ENCODE measurements around the gene CCRL2.

DNA sequence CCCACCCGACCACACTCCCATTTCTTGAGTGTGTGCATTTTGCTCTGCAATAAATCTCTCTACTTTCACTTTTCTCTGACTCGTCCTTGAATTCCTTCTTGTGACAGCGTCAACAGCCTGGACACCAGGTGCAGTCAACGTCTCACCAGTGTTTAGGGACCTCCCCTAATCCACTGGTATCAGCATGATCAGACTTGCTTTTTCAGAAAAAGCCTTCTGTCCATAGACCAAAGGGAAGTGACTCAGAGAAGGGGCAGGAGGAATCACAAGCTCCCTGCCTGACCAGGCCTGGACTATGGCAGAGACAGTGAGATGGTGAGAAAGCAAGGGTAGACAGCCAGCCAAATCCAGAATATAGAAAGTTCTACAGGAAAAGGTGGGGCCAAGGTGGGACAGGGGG is 20.9 kb upstream of the CCRL2 start:
- TF ChIP-seq, protein P1, sequence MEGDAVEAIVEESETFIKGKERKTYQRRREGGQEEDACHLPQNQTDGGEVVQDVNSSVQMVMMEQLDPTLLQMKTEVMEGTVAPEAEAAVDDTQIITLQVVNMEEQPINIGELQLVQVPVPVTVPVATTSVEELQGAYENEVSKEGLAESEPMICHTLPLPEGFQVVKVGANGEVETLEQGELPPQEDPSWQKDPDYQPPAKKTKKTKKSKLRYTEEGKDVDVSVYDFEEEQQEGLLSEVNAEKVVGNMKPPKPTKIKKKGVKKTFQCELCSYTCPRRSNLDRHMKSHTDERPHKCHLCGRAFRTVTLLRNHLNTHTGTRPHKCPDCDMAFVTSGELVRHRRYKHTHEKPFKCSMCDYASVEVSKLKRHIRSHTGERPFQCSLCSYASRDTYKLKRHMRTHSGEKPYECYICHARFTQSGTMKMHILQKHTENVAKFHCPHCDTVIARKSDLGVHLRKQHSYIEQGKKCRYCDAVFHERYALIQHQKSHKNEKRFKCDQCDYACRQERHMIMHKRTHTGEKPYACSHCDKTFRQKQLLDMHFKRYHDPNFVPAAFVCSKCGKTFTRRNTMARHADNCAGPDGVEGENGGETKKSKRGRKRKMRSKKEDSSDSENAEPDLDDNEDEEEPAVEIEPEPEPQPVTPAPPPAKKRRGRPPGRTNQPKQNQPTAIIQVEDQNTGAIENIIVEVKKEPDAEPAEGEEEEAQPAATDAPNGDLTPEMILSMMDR (IDR thresholded peaks at IDR 0.05) = no peak
- TF ChIP-seq EZH2 (IDR thresholded peaks at IDR 0.05) = no peak
- no peak for TF ChIP-seq EZH2phosphoT487 (IDR thresholded peaks at IDR 0.05)

All from neural progenitor cell (in vitro differentiated cells).